Neural progenitor cell (in vitro differentiated cells): ENCODE data around the gene NUP214.

Experiments used
- EZH2 ChIP-seq: fragments of 200-600 bp; sonication (generic); IDR thresholded peaks from 2 replicates; pipeline ENCODE4 v1.6.1; 2017; ENCODE audit warnings: antibody characterized with exemption, mild to moderate bottlenecking, moderate library complexity
- EZH2phosphoT487 ChIP-seq: fragments of 200-600 bp; sonication (generic); IDR thresholded peaks from 2 replicates; pipeline ENCODE4 v1.6.1; 2017; ENCODE audit warnings: antibody characterized with exemption
- TF ChIP-seq, protein P1 (sequence below): fragments of 200-600 bp; sonication (generic); IDR thresholded peaks from 2 replicates; pipeline ENCODE4 v1.5.1; 2017; ENCODE audit warnings: antibody characterized with exemption, mild to moderate bottlenecking

GRCh38 chr9:131111854-131112311 is 13.5 kb upstream of the NUP214 start:
- TF ChIP-seq, protein P1, sequence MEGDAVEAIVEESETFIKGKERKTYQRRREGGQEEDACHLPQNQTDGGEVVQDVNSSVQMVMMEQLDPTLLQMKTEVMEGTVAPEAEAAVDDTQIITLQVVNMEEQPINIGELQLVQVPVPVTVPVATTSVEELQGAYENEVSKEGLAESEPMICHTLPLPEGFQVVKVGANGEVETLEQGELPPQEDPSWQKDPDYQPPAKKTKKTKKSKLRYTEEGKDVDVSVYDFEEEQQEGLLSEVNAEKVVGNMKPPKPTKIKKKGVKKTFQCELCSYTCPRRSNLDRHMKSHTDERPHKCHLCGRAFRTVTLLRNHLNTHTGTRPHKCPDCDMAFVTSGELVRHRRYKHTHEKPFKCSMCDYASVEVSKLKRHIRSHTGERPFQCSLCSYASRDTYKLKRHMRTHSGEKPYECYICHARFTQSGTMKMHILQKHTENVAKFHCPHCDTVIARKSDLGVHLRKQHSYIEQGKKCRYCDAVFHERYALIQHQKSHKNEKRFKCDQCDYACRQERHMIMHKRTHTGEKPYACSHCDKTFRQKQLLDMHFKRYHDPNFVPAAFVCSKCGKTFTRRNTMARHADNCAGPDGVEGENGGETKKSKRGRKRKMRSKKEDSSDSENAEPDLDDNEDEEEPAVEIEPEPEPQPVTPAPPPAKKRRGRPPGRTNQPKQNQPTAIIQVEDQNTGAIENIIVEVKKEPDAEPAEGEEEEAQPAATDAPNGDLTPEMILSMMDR, result peak; percentile 33
- no peak for TF ChIP-seq EZH2
- no peak for TF ChIP-seq EZH2phosphoT487
